ENCODE data around the gene CAPN9.
"Not testable (repeated sequence)": the region's sequence is repeated elsewhere in the genome, so short reads cannot be mapped to it uniquely, and the experiment has no call there.

Gene CAPN9

GRCh38 chr1:230827081-230827681 is 80.0 kb downstream of the CAPN9 start:
- no peak for DNase-seq

- DNase-seq, result no peak
Observed at GRCh38 chr1:230827801-230828200, 80.6 kb downstream of the CAPN9 start.

- DNase-seq, result no peak
Observed at GRCh38 chr1:230828421-230828820, 81.2 kb downstream of the CAPN9 start.

- DNase-seq, result no peak
Observed at GRCh38 chr1:230831771-230832170, 84.6 kb downstream of the CAPN9 start.

GRCh38 chr1:230832476-230832875 is 85.3 kb downstream of the CAPN9 start:
- DNase-seq, result no peak

GRCh38 chr1:230833511-230833910 is 86.3 kb downstream of the CAPN9 start:
- no peak for DNase-seq

- no peak for DNase-seq
Observed at GRCh38 chr1:230834292-230834691, 87.1 kb downstream of the CAPN9 start.

- DNase-seq, result no peak
Observed at GRCh38 chr1:230836347-230836746, 89.2 kb downstream of the CAPN9 start.

GRCh38 chr1:230836793-230837192 is 89.6 kb downstream of the CAPN9 start:
- DNase-seq, result no peak

- DNase-seq, result no peak
Observed at GRCh38 chr1:230839173-230839572, 92.0 kb downstream of the CAPN9 start.

GRCh38 chr1:230842801-230843200 is 95.6 kb downstream of the CAPN9 start:
- DNase-seq, result no peak

- DNase-seq, result no peak
Observed at GRCh38 chr1:230843503-230844309, 96.5 kb downstream of the CAPN9 start.

GRCh38 chr1:230844561-230844960 is 97.4 kb downstream of the CAPN9 start:
- DNase-seq, result no peak

- DNase-seq, result not testable (repeated sequence)
Observed at GRCh38 chr1:230845184-230845583, 98.0 kb downstream of the CAPN9 start.

- no peak for DNase-seq
Observed at GRCh38 chr1:230848235-230848634, 101.0 kb downstream of the CAPN9 start.

- DNase-seq, result no peak
Observed at GRCh38 chr1:230849451-230850224, 102.5 kb downstream of the CAPN9 start.

- DNase-seq, result no peak
Observed at GRCh38 chr1:230850547-230850946, 103.4 kb downstream of the CAPN9 start.

GRCh38 chr1:230851291-230851691 is 104.1 kb downstream of the CAPN9 start:
- DNase-seq, result no peak

Measured in activated T-cell treated with anti-CD3 and anti-CD28 coated beads for 4 hours (primary cell).